A673 (cell line): ENCODE results near the gene EP300. TPM values are rescaled to one million over a fixed set of nuclear protein-coding genes. Genes with fewer than 3 reads are reported as not detected.

Source experiments
- BruUV-seq: library from RNA; stranded (reverse); fragments of 400-500 nt; replicated peaks from 2 replicates; lab custom pipeline; 2021; lab: Mats Ljungman, UMichigan
- CTCF ChIA-PET: fragments of 300-600 bp; sonication (Branson Sonifier 250); formaldehyde crosslinking; loops from one replicate; lab custom pipeline; 2022; ENCODE audit warnings: antibody characterized with exemption; lab: Charles Lee
- POLR2A ChIA-PET: fragments of 300-600 bp; sonication (Branson Sonifier 250); formaldehyde crosslinking; loops from one replicate; lab custom pipeline; 2022; ENCODE audit warnings: antibody characterized with exemption; ENCODE audit not compliant: low non-redundant PET; lab: Charles Lee
- DNase-seq: peaks from one replicate; pipeline ENCODE4 v3.0.0-alpha.2; 2015; ENCODE audit warnings: low spot score
- H3K27ac ChIP-seq: fragments of 200-600 bp; sonication (generic); 2 replicates; pipeline ENCODE4 v1.5.1; 2016; ENCODE audit warnings: mixed run types, low read depth, mild to moderate bottlenecking, mixed read lengths, antibody characterized with exemption, low read length; ENCODE audit not compliant: poor library complexity, severe bottlenecking
- H3K27me3 ChIP-seq: fragments of 200-600 bp; sonication (generic); replicated peaks from 2 replicates; pipeline ENCODE4 v1.6.1; 2017; ENCODE audit warnings: mixed run types, low read depth, mild to moderate bottlenecking, mixed read lengths, antibody characterized with exemption, low read length; ENCODE audit not compliant: insufficient read depth, poor library complexity
- H3K36me3 ChIP-seq: fragments of 200-600 bp; sonication (generic); 2 replicates; pipeline ENCODE4 v1.6.1; 2016; ENCODE audit warnings: mixed run types, mild to moderate bottlenecking, mixed read lengths, antibody characterized with exemption, low read length; ENCODE audit not compliant: insufficient read depth, poor library complexity, severe bottlenecking
- H3K4me1 ChIP-seq: fragments of 200-600 bp; sonication (generic); 2 replicates; pipeline ENCODE4 v1.6.1; 2017; ENCODE audit warnings: mixed run types, mild to moderate bottlenecking, mixed read lengths, antibody characterized with exemption, low read length; ENCODE audit not compliant: insufficient read depth, poor library complexity, severe bottlenecking
- H3K4me3 ChIP-seq: fragments of 200-600 bp; sonication (generic); 2 replicates; pipeline ENCODE4 v1.5.1; 2016; ENCODE audit warnings: low read depth, mixed run types, mild to moderate bottlenecking, mixed read lengths, low read length; ENCODE audit not compliant: poor library complexity, severe bottlenecking
- H3K9me3 ChIP-seq: fragments of 200-600 bp; sonication (generic); 2 replicates; pipeline ENCODE4 v1.6.1; 2016; ENCODE audit warnings: mixed run types, low read depth, mild to moderate bottlenecking, mixed read lengths, antibody characterized with exemption, low read length; ENCODE audit not compliant: poor library complexity, severe bottlenecking
- EZH2 ChIP-seq: fragments of 200-600 bp; sonication (generic); IDR thresholded peaks from 2 replicates; pipeline ENCODE4 v1.6.1; 2017; ENCODE audit warnings: borderline replicate concordance, low read depth, mild to moderate bottlenecking, mixed read lengths, antibody characterized with exemption, low read length; ENCODE audit not compliant: poor library complexity, severe bottlenecking
- intact Hi-C: fragments of 100-400 bp; cut with micrococcal nuclease; formaldehyde crosslinking; loops from one replicate; pipeline ENCODE4 v1.10.0; 2022; ENCODE audit not compliant: unreplicated experiment
- total RNA-seq: library from RNA; stranded (reverse); gene quantifications from 2 replicates; pipeline ENCODE4 v1.2.3, GENCODE V29; 2021
- TF ChIP-seq, protein P1 (sequence below): fragments of 300-800, 200-600 bp; sonication (generic); conservative IDR thresholded peaks from 2 replicates; pipeline ENCODE4 v1.5.1; 2017; ENCODE audit warnings: low read depth, mild to moderate bottlenecking, antibody characterized with exemption, low read length, moderate library complexity, mixed read lengths

EP300 gene
- total RNA-seq, 1 experiment from 2014 or later: 85.6 TPM

DNA sequence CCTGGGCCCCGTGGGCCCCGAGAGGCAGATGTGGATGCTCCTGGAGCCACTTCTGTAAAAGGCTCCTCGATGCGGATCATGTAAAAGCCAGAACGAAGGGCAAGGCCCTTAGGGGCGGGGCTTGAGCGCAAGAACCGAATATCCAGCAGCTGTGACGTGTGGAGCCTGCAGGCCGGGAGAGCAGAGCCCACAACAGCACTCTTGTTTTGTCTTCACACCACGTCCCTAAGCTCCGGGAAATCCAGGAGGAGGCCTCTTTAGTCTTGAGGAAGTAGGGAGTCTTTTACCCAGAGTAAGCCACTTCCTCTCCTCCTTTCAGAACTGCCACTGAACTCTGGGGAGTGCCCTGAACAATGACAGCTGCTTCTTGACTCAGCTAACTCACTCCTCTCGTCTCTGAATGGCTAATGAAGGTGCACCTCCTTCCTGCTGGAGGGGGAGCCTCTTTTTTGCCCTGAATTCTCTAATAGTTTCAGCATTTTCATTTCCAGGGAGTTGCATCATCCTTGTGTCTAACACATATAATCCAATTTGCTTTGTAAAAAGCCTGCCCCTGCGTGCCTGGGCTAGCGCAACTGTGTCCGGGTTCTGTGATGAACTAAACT, 125.3 kb downstream of the EP300 start:
- intact Hi-C loops: no loop called here
- H3K9me3 ChIP-seq: peaks cover 12% of the 10 kb centered on the region
- no peaks in the 10 kb centered on the region for H3K27me3 ChIP-seq
- peak overlapping the region; percentile 99 for H3K27ac ChIP-seq
- TF ChIP-seq, protein P1, sequence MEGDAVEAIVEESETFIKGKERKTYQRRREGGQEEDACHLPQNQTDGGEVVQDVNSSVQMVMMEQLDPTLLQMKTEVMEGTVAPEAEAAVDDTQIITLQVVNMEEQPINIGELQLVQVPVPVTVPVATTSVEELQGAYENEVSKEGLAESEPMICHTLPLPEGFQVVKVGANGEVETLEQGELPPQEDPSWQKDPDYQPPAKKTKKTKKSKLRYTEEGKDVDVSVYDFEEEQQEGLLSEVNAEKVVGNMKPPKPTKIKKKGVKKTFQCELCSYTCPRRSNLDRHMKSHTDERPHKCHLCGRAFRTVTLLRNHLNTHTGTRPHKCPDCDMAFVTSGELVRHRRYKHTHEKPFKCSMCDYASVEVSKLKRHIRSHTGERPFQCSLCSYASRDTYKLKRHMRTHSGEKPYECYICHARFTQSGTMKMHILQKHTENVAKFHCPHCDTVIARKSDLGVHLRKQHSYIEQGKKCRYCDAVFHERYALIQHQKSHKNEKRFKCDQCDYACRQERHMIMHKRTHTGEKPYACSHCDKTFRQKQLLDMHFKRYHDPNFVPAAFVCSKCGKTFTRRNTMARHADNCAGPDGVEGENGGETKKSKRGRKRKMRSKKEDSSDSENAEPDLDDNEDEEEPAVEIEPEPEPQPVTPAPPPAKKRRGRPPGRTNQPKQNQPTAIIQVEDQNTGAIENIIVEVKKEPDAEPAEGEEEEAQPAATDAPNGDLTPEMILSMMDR: no peak
- TF ChIP-seq EZH2: no peak
- H3K4me1 ChIP-seq: peaks cover 22% of the 10 kb centered on the region
- H3K4me3 ChIP-seq: peak overlapping the region; percentile 33
- peaks cover 49% of the 10 kb centered on the region for H3K36me3 ChIP-seq
- no TSS peak for BruUV-seq
- POLR2A ChIA-PET: interaction anchor here (0.6 to 0.7 kb wide), 3 partner anchors 84 to 1552 kb away, joined by 3 to 4 read pairs (median 3); partner anchors contain the start of gene ZC3H7B
- CTCF ChIA-PET: interaction anchor here (0.6 kb wide), 2 partner anchors 13 to 330 kb away, joined by 3 read pairs; no protein-coding TSS in a partner anchor
- DNase-seq: peak; percentile 95

DNA sequence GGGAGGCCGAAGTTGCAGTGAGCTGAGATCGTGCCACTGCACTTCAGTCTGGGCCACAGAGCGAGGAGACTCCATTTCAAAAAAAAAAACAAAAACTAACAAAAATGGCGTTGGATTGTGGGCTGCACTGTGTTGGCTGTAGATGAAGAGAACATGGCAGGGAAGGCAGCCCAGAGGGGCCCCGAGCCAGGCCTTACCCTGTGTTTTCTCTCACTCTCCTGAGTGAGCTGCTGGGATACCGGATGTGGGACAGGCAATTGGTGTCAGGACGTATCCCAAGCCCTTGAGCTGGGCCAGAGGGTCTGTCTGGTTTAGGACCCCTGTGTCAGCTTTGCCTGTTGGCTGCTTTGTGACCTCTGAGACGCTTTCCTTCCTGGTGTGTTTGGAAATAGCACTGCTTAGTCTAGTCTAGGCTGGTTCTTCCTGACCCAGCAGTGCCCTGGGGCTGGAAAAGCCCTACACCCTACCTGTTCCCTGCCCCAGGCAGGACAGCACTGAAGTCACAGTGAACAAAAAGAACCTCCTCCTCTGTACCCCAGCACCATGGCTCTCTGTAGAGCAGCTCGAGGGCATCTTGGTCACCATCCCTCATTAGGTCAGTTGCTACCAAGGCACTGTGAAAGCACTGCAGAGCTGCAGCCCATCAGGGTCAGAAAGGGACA, 130.6 kb downstream of the EP300 start:
- Histone ChIP-seq H3K27me3 (no peaks in the 10 kb centered on the region), H3K27ac (no peak overlapping the region), H3K4me1 (peaks cover 6% of the 10 kb centered on the region), H3K4me3 (no peak overlapping the region), H3K36me3 (peaks cover 45% of the 10 kb centered on the region), H3K9me3 (no peaks in the 10 kb centered on the region)
- TF ChIP-seq, protein P1: no peak
- no peak for DNase-seq
- intact Hi-C loops: no loop called here
- BruUV-seq: no TSS peak
- POLR2A ChIA-PET: interaction anchor here (0.6 kb wide), 1 partner anchor 695 kb away, joined by 7 read pairs; no protein-coding TSS in a partner anchor
- CTCF ChIA-PET: no interaction called here

DNA sequence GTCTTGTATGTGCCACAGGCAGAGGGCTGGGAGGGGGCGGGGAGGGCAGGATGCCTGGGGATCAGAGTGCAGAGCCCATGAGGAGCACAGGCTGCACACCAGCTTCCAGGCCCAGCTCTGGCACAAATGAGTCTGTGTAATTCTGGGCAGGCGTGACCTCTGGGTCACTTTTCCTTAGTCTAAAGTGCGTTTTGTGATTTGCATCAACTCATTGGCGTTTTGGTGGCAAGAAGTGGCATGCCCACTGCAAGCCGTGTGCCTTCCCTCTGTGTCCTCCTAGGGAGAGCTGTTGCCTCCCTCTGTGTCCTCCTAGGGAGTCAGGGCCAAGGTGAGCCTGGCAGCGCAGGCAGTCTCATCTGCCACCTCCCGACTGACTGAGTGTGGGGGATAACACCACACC, 131.1 kb downstream of the EP300 start:
- Histone ChIP-seq H3K27ac (no peak overlapping the region), H3K9me3 (no peaks in the 10 kb centered on the region), H3K27me3 (no peaks in the 10 kb centered on the region), H3K4me3 (no peak overlapping the region), H3K36me3 (peaks cover 45% of the 10 kb centered on the region), H3K4me1 (peaks cover under 1% of the 10 kb centered on the region)
- POLR2A ChIA-PET: no interaction called here
- CTCF ChIA-PET: no interaction called here
- intact Hi-C loops: no loop called here
- no peak for DNase-seq
- BruUV-seq: no TSS peak
- TF ChIP-seq, protein P1: no peak
- no peak for TF ChIP-seq EZH2
